HepG2 (cell line): ENCODE measurements around the gene ACTN1. TPM values are rescaled to one million over a fixed set of nuclear protein-coding genes. Genes with fewer than 3 reads are reported as not detected.
A peak's percentile ranks its signal among the peaks of the same experiment; 100 is the strongest.

ENCODE experiments used
- ATAC-seq: fragments of 200-7000 bp; cut with Tn5 transposase; 3 replicates; pipeline ENCODE4 v1.9.1; 2020; ENCODE audit warnings: mild to moderate bottlenecking, moderate library complexity
- BruUV-seq: library from RNA; stranded (reverse); fragments of 400-500 nt; replicated peaks from 2 replicates; lab custom pipeline; 2021; lab: Mats Ljungman, UMichigan
- CTCF ChIA-PET: fragments of 300-600 bp; formaldehyde crosslinking; extraction: SDS; loops from one replicate; lab custom pipeline; 2021; ENCODE audit warnings: low total read pairs, inconsistent platforms, low intra/inter-chr PET ratio; lab: Yijun Ruan, JAX
- POLR2A ChIA-PET: fragments of 350-600 bp; sonication (Branson Sonifier 250); formaldehyde crosslinking; loops from one replicate; lab custom pipeline; 2020; ENCODE audit warnings: antibody characterized with exemption, inconsistent platforms; lab: Yijun Ruan, JAX
- DNase-seq: peaks from one replicate; pipeline ENCODE4 v3.0.0-alpha.2; 2015; ENCODE audit warnings: low spot score
- FAIRE-seq: peaks from 3 replicates; lab custom pipeline; 2011; peaks lifted over from hg19 to GRCh38; lab: Jason Lieb, UNC
- H2AFZ ChIP-seq: one replicate; pipeline ENCODE4 v1.6.1; 2011; ENCODE audit warnings: low read length, inconsistent platforms
- H3K27ac ChIP-seq: fragments of 300-600 bp; 3 replicates; pipeline ENCODE4 v1.8.0; 2011; ENCODE audit warnings: mixed run types, mild to moderate bottlenecking, mixed read lengths, low read length, inconsistent platforms; ENCODE audit not compliant: insufficient read depth; ENCODE audit errors: extremely low read length
- H3K27me3 ChIP-seq, 2 experiments: fragments of 200-600 bp in 1 of 2; 2 replicates in 1 of 2; 3 replicates in 1 of 2; pipeline versions ENCODE4 v1.6.0 to v1.8.0; 2011; ENCODE audit warnings: low read length in 2 of 2, mild to moderate bottlenecking in 2 of 2, moderate library complexity in 2 of 2, inconsistent platforms in 1 of 2; ENCODE audit not compliant: insufficient read depth in 2 of 2, control insufficient read depth in 1 of 2
- H3K36me3 ChIP-seq, 2 experiments: fragments of 200-600 bp in 1 of 2; replicated peaks in 1 of 2; 2 replicates in 1 of 2; 3 replicates in 1 of 2; pipeline versions ENCODE4 v1.5.1 to v1.8.0; 2011; ENCODE audit warnings: low read length in 2 of 2, inconsistent platforms in 1 of 2; ENCODE audit not compliant: insufficient read depth in 2 of 2, control insufficient read depth in 1 of 2
- H3K4me1 ChIP-seq: 2 replicates; pipeline ENCODE4 v1.5.1; 2012; ENCODE audit warnings: low read length, inconsistent platforms; ENCODE audit not compliant: insufficient read depth
- H3K4me2 ChIP-seq: 2 replicates; pipeline ENCODE4 v1.6.0; 2011; ENCODE audit warnings: low read depth, low read length, inconsistent platforms
- H3K4me3 ChIP-seq, 3 experiments: fragments of 200-600 bp in 1 of 3; sonication (generic), shearing (Covaris generic) in 1 of 3; replicated peaks in 1 of 3; 2 replicates each; pipeline ENCODE4 v1.5.1; 2011 to 2016; ENCODE audit warnings: low read length in 3 of 3, inconsistent platforms in 2 of 3, low read depth in 2 of 3, mild to moderate bottlenecking in 2 of 3, control low read depth in 1 of 3, mixed read lengths in 1 of 3; ENCODE audit not compliant: insufficient read depth in 1 of 3
- H3K79me2 ChIP-seq: one replicate; pipeline ENCODE4 v1.6.1; 2011; ENCODE audit warnings: low read length, inconsistent platforms; ENCODE audit not compliant: insufficient read depth
- H3K9ac ChIP-seq: 2 replicates; pipeline ENCODE4 v1.6.0; 2011; ENCODE audit warnings: mild to moderate bottlenecking, low read depth, low read length, inconsistent platforms; ENCODE audit not compliant: insufficient read depth
- H3K9me3 ChIP-seq: 2 replicates; pipeline ENCODE4 v1.5.1; 2012; ENCODE audit warnings: mild to moderate bottlenecking, low read length
- H4K20me1 ChIP-seq: 2 replicates; pipeline ENCODE4 v1.6.0; 2011; ENCODE audit warnings: inconsistent platforms, mild to moderate bottlenecking, low read length, moderate library complexity; ENCODE audit not compliant: insufficient read depth
- ESRRA ChIP-seq: sonication (generic); formaldehyde crosslinking; IDR thresholded peaks from 2 replicates; pipeline ENCODE4 v1.5.1; 2020; ENCODE audit warnings: mild to moderate bottlenecking, low read depth, missing genetic modification reagents
- FLYWCH1 ChIP-seq: sonication (generic); formaldehyde crosslinking; IDR thresholded peaks from 2 replicates; pipeline ENCODE4 v1.8.1; 2023; ENCODE audit warnings: mild to moderate bottlenecking, missing genetic modification reagents
- GFI1 ChIP-seq: sonication (generic); formaldehyde crosslinking; IDR thresholded peaks from 2 replicates; pipeline ENCODE4 v1.5.0; 2020; ENCODE audit warnings: missing genetic modification reagents, mild to moderate bottlenecking, borderline replicate concordance
- KAT2B ChIP-seq: fragments of 150-350 bp; IDR thresholded peaks from 2 replicates; pipeline ENCODE4 v1.6.1; 2014; ENCODE audit warnings: low read depth, low read length, borderline replicate concordance
- NFAT5 ChIP-seq: sonication (generic); formaldehyde crosslinking; IDR thresholded peaks from 2 replicates; pipeline ENCODE4 v1.4.0; 2020; ENCODE audit warnings: missing genetic modification reagents
- POLR2AphosphoS5 ChIP-seq: IDR thresholded peaks from 2 replicates; pipeline ENCODE4 v1.6.1; 2012; ENCODE audit warnings: low read depth, low read length
- SAFB2 ChIP-seq: sonication (generic); formaldehyde crosslinking; IDR thresholded peaks from 2 replicates; pipeline ENCODE4 v1.5.1; 2020; ENCODE audit warnings: missing genetic modification reagents, low read depth, mild to moderate bottlenecking, borderline replicate concordance
- ZNF101 ChIP-seq: sonication (generic); formaldehyde crosslinking; IDR thresholded peaks from 2 replicates; pipeline ENCODE4 v1.4.0; 2020; ENCODE audit warnings: mild to moderate bottlenecking, low read depth, missing genetic modification reagents, borderline replicate concordance
- ZNF446 ChIP-seq: sonication (generic); formaldehyde crosslinking; IDR thresholded peaks from 2 replicates; pipeline ENCODE4 v1.5.0; 2020; ENCODE audit warnings: mild to moderate bottlenecking, missing genetic modification reagents
- ZNF562 ChIP-seq: sonication (generic); formaldehyde crosslinking; IDR thresholded peaks from 2 replicates; pipeline ENCODE4 v1.8.0; 2022; ENCODE audit warnings: missing genetic modification reagents, borderline replicate concordance
- ZNF605 ChIP-seq: sonication (generic); formaldehyde crosslinking; IDR thresholded peaks from 2 replicates; pipeline ENCODE4 v1.8.0; 2022; ENCODE audit warnings: mild to moderate bottlenecking, missing genetic modification reagents
- WGBS: methylation state at CpG from one replicate; pipeline ENCODE4 v1.1.6; 2017; ENCODE audit warnings: low lambda C conversion rate; 5-methylcytosine and 5-hydroxymethylcytosine counted together
- in situ Hi-C: cut with HindIII; loops from 2 replicates; pipeline ENCODE4 v1.10.0; 2017; ENCODE audit warnings: low pct_unique_long_range_greater_than_20kb; ENCODE audit not compliant: extremely low pct_ligation_motif_present
- intact Hi-C: fragments of 100-400 bp; cut with micrococcal nuclease; formaldehyde crosslinking; loops from one replicate; pipeline ENCODE4 v1.10.0; 2022; ENCODE audit not compliant: unreplicated experiment
- polyA plus RNA-seq, 8 experiments: library from polyadenylated mRNA; depleted of rRNA in 3 of 8; stranded (reverse) in 7 of 8; unstranded in 1 of 8; fragments of >200 nt; fragmentation: Illumina TruSeq in 4 of 8; extraction: Trizol in 4 of 8; gene quantifications; 2 replicates each; pipeline versions ENCODE4 v1.2.1 to v1.2.3, GENCODE V29; 2011 to 2016; ENCODE audit warnings: low read depth in 4 of 8, missing spikeins in 1 of 8, mixed read lengths in 1 of 8; ENCODE audit not compliant: insufficient read depth in 1 of 8
- total RNA-seq, 5 experiments: library from RNA; depleted of rRNA; stranded (reverse); fragments of >200 nt; fragmentation: Illumina TruSeq; extraction: Trizol; gene quantifications; 2 replicates each; pipeline ENCODE4 v1.2.3, GENCODE V29; 2016; ENCODE audit warnings: low read depth in 1 of 5
- TF ChIP-seq, protein P1 (sequence below): IDR thresholded peaks from 2 replicates; pipeline ENCODE4 v1.6.1; 2016; ENCODE audit warnings: low read depth, borderline replicate concordance
- TF ChIP-seq, protein P2 (sequence below): fragments of 450-650 bp; IDR thresholded peaks from 2 replicates; pipeline ENCODE4 v1.6.1; 2016

The ACTN1 gene
- total and polyA plus RNA-seq, 2 of the 13 experiments (the other 11 are each of a cell fraction or from before 2014, with no cell fraction given), result 58.6 to 162 TPM

- peaks cover 78% of the 10 kb centered on the region for H3K4me1 ChIP-seq
- TSS peak; percentile 56 for BruUV-seq
- FAIRE-seq, result peak; percentile 100
- H3K36me3 ChIP-seq, result peaks cover 18 to 26% of the 10 kb centered on the region in 2 experiments; a peak in 4 of 5 replicates
- H2AFZ ChIP-seq, result no peak overlapping the region
- H4K20me1 ChIP-seq, result peaks cover 23% of the 10 kb centered on the region; the same call in 1 of the 2 replicates
- peak; percentile 86 for ATAC-seq
- peak overlapping the region; percentile 80 for H3K4me2 ChIP-seq
- no peaks in the 10 kb centered on the region for H3K9me3 ChIP-seq
- H3K79me2 ChIP-seq, result peaks cover 91% of the 10 kb centered on the region
- H3K9ac ChIP-seq, result peak overlapping the region; percentile 62
- POLR2A ChIA-PET, result interaction anchor here (1.3 to 3.2 kb wide), 8 partner anchors 14 to 50 kb away, joined by 3 to 31 read pairs (median 10); partner anchors contain the start of gene ACTN1
- intact Hi-C loops (loop anchor here (1.0 kb wide), 2 partner anchors 27 to 41 kb away; partner anchors contain the start of gene ACTN1), in situ Hi-C loops (no loop called here)
- peak overlapping the region; percentile 78 for H3K27ac ChIP-seq
- peak overlapping the region; percentile 16 to 64 (median 20) for H3K4me3 ChIP-seq
- H3K27me3 ChIP-seq, result no peaks in the 10 kb centered on the region
- CTCF ChIA-PET, result interaction anchor here (1.2 to 1.3 kb wide), 2 partner anchors 41 to 64 kb away, joined by 3 to 4 read pairs; partner anchors contain the start of gene ACTN1
- peak; percentile 96 for DNase-seq
- 0% methylated on average over 3 of the region's 4 CpGs for WGBS
- TF ChIP-seq NFAT5 (CRISPR knock-in tag) (no peak), ZNF101 (CRISPR knock-in tag) (no peak), ESRRA (CRISPR knock-in tag) (no peak), KAT2B (no peak), ZNF446 (CRISPR knock-in tag) (no peak), ZNF562 (CRISPR knock-in tag) (no peak), FLYWCH1 (CRISPR knock-in tag) (no peak), ZNF605 (peak; percentile 78), GFI1 (CRISPR knock-in tag) (peak; percentile 77), SAFB2 (no peak), POLR2AphosphoS5 (peak; percentile 43; the same call in 1 of the 2 replicates)
- TF ChIP-seq, protein P1, sequence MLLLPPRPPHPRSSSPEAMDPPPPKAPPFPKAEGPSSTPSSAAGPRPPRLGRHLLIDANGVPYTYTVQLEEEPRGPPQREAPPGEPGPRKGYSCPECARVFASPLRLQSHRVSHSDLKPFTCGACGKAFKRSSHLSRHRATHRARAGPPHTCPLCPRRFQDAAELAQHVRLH, result peak; percentile 56; the same call in 1 of the 2 replicates
- TF ChIP-seq, protein P2, sequence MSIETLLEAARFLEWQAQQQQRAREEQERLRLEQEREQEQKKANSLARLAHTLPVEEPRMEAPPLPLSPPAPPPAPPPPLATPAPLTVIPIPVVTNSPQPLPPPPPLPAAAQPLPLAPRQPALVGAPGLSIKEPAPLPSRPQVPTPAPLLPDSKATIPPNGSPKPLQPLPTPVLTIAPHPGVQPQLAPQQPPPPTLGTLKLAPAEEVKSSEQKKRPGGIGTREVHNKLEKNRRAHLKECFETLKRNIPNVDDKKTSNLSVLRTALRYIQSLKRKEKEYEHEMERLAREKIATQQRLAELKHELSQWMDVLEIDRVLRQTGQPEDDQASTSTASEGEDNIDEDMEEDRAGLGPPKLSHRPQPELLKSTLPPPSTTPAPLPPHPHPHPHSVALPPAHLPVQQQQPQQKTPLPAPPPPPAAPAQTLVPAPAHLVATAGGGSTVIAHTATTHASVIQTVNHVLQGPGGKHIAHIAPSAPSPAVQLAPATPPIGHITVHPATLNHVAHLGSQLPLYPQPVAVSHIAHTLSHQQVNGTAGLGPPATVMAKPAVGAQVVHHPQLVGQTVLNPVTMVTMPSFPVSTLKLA, result no peak
Observed at GRCh38 chr14:68938271-68939150, 40.6 kb downstream of the ACTN1 start.
